Measurements from ENCODE around the gene NXPE3.
A peak's percentile ranks its signal among the peaks of the same experiment; 100 is the strongest.

NXPE3 gene

GRCh38 chr3:101801174-101801573 lies 22.2 kb downstream of the NXPE3 start:
- Histone ChIP-seq H3K27ac (ENCODE audit: insufficient read depth, low read length, poor library complexity, severe bottlenecking) (no peak overlapping the region), H3K4me1 (ENCODE audit: control insufficient read depth, insufficient read depth, low read length, poor library complexity, severe bottlenecking) (peaks cover 7% of the 10 kb centered on the region), H3K36me3 (ENCODE audit: control insufficient read depth, insufficient read depth, low read length) (peaks cover 34% of the 10 kb centered on the region), H3K9me3 (ENCODE audit: control insufficient read depth, low read length) (no peaks in the 10 kb centered on the region), H3K4me3 (ENCODE audit: insufficient read depth, low read depth, low read length, poor library complexity, severe bottlenecking) (no peak overlapping the region), H3K27me3 (replicated peaks; ENCODE audit: control insufficient read depth, insufficient read depth, low read length, poor library complexity, severe bottlenecking) (no peaks in the 10 kb centered on the region)
- no peak for DNase-seq

GRCh38 chr3:101802179-101802578 lies 23.2 kb downstream of the NXPE3 start:
- no peaks in the 10 kb centered on the region for H3K27me3 ChIP-seq (replicated peaks; ENCODE audit: control insufficient read depth, insufficient read depth, low read length, poor library complexity, severe bottlenecking)

GRCh38 chr3:101803173-101803782 lies 24.3 kb downstream of the NXPE3 start:
- DNase-seq = peak in 2 of 3 donors; percentile 9 to 47
- no peaks in the 10 kb centered on the region for H3K9me3 ChIP-seq (ENCODE audit: control insufficient read depth, low read length)
- no peaks in the 10 kb centered on the region for H3K27me3 ChIP-seq (replicated peaks; ENCODE audit: control insufficient read depth, insufficient read depth, low read length, poor library complexity, severe bottlenecking)
- no peak overlapping the region for H3K27ac ChIP-seq (ENCODE audit: insufficient read depth, low read length, poor library complexity, severe bottlenecking)
- H3K4me1 ChIP-seq (ENCODE audit: control insufficient read depth, insufficient read depth, low read length, poor library complexity, severe bottlenecking) = peaks cover 3% of the 10 kb centered on the region
- H3K36me3 ChIP-seq (ENCODE audit: control insufficient read depth, insufficient read depth, low read length) = peaks cover 31% of the 10 kb centered on the region
- no peak overlapping the region for H3K4me3 ChIP-seq (ENCODE audit: insufficient read depth, low read depth, low read length, poor library complexity, severe bottlenecking)

More at GRCh38 chr3:101802179-101802578, 23.2 kb downstream of the NXPE3 start:
- Histone ChIP-seq H3K36me3 (ENCODE audit: control insufficient read depth, insufficient read depth, low read length) (peaks cover 31% of the 10 kb centered on the region), H3K4me1 (ENCODE audit: control insufficient read depth, insufficient read depth, low read length, poor library complexity, severe bottlenecking) (peaks cover 3% of the 10 kb centered on the region), H3K9me3 (ENCODE audit: control insufficient read depth, low read length) (no peaks in the 10 kb centered on the region), H3K27ac (ENCODE audit: insufficient read depth, low read length, poor library complexity, severe bottlenecking) (no peak overlapping the region), H3K4me3 (ENCODE audit: insufficient read depth, low read depth, low read length, poor library complexity, severe bottlenecking) (no peak overlapping the region)
- no peak for DNase-seq

- no peak for DNase-seq
- no peak overlapping the region for H3K4me3 ChIP-seq (ENCODE audit: insufficient read depth, low read depth, low read length, poor library complexity, severe bottlenecking)
- no peak overlapping the region for H3K27ac ChIP-seq (ENCODE audit: insufficient read depth, low read length, poor library complexity, severe bottlenecking)
- no peaks in the 10 kb centered on the region for H3K9me3 ChIP-seq (ENCODE audit: control insufficient read depth, low read length)
- H3K27me3 ChIP-seq (replicated peaks; ENCODE audit: control insufficient read depth, insufficient read depth, low read length, poor library complexity, severe bottlenecking) = no peaks in the 10 kb centered on the region
- peaks cover 31% of the 10 kb centered on the region for H3K36me3 ChIP-seq (ENCODE audit: control insufficient read depth, insufficient read depth, low read length)
- H3K4me1 ChIP-seq (ENCODE audit: control insufficient read depth, insufficient read depth, low read length, poor library complexity, severe bottlenecking) = peaks cover 3% of the 10 kb centered on the region
These were observed 24.9 kb downstream of the NXPE3 start for GRCh38 chr3:101803939-101804338.

- H3K9me3 ChIP-seq (ENCODE audit: control insufficient read depth, low read length) = no peaks in the 10 kb centered on the region
- H3K4me1 ChIP-seq (ENCODE audit: control insufficient read depth, insufficient read depth, low read length, poor library complexity, severe bottlenecking) = peaks cover 3% of the 10 kb centered on the region
- H3K36me3 ChIP-seq (ENCODE audit: control insufficient read depth, insufficient read depth, low read length) = peaks cover 17% of the 10 kb centered on the region
- no peak overlapping the region for H3K27ac ChIP-seq (ENCODE audit: insufficient read depth, low read length, poor library complexity, severe bottlenecking)
- H3K27me3 ChIP-seq (replicated peaks; ENCODE audit: control insufficient read depth, insufficient read depth, low read length, poor library complexity, severe bottlenecking) = no peaks in the 10 kb centered on the region
- H3K4me3 ChIP-seq (ENCODE audit: insufficient read depth, low read depth, low read length, poor library complexity, severe bottlenecking) = no peak overlapping the region
- no peak for DNase-seq
These were observed 27.5 kb downstream of the NXPE3 start for GRCh38 chr3:101806491-101806890.

GRCh38 chr3:101807888-101808287 lies 28.9 kb downstream of the NXPE3 start:
- peaks cover 8% of the 10 kb centered on the region for H3K36me3 ChIP-seq (ENCODE audit: control insufficient read depth, insufficient read depth, low read length)
- H3K27me3 ChIP-seq (replicated peaks; ENCODE audit: control insufficient read depth, insufficient read depth, low read length, poor library complexity, severe bottlenecking) = no peaks in the 10 kb centered on the region
- H3K4me3 ChIP-seq (ENCODE audit: insufficient read depth, low read depth, low read length, poor library complexity, severe bottlenecking) = no peak overlapping the region
- no peak for DNase-seq
- H3K9me3 ChIP-seq (ENCODE audit: control insufficient read depth, low read length) = no peaks in the 10 kb centered on the region
- peaks cover 3% of the 10 kb centered on the region for H3K4me1 ChIP-seq (ENCODE audit: control insufficient read depth, insufficient read depth, low read length, poor library complexity, severe bottlenecking)
- no peak overlapping the region for H3K27ac ChIP-seq (ENCODE audit: insufficient read depth, low read length, poor library complexity, severe bottlenecking)

- no peaks in the 10 kb centered on the region for H3K27me3 ChIP-seq (replicated peaks; ENCODE audit: control insufficient read depth, insufficient read depth, low read length, poor library complexity, severe bottlenecking)
- DNase-seq = peak in 1 of 3 donors; percentile 18
- peaks cover 3% of the 10 kb centered on the region for H3K4me1 ChIP-seq (ENCODE audit: control insufficient read depth, insufficient read depth, low read length, poor library complexity, severe bottlenecking)
These were observed 30.4 kb downstream of the NXPE3 start for GRCh38 chr3:101809178-101810021.

GRCh38 chr3:101810022-101810418 lies 31.0 kb downstream of the NXPE3 start:
- Histone ChIP-seq H3K4me3 (ENCODE audit: insufficient read depth, low read depth, low read length, poor library complexity, severe bottlenecking) (no peak overlapping the region), H3K9me3 (ENCODE audit: control insufficient read depth, low read length) (no peaks in the 10 kb centered on the region), H3K27ac (ENCODE audit: insufficient read depth, low read length, poor library complexity, severe bottlenecking) (no peak overlapping the region), H3K4me1 (ENCODE audit: control insufficient read depth, insufficient read depth, low read length, poor library complexity, severe bottlenecking) (peaks cover 3% of the 10 kb centered on the region), H3K27me3 (replicated peaks; ENCODE audit: control insufficient read depth, insufficient read depth, low read length, poor library complexity, severe bottlenecking) (no peaks in the 10 kb centered on the region), H3K36me3 (ENCODE audit: control insufficient read depth, insufficient read depth, low read length) (no peaks in the 10 kb centered on the region)
- DNase-seq = no peak

More at GRCh38 chr3:101809178-101810021, 30.4 kb downstream of the NXPE3 start:
- Histone ChIP-seq H3K36me3 (ENCODE audit: control insufficient read depth, insufficient read depth, low read length) (peaks cover 2% of the 10 kb centered on the region), H3K9me3 (ENCODE audit: control insufficient read depth, low read length) (no peaks in the 10 kb centered on the region), H3K27ac (ENCODE audit: insufficient read depth, low read length, poor library complexity, severe bottlenecking) (no peak overlapping the region), H3K4me3 (ENCODE audit: insufficient read depth, low read depth, low read length, poor library complexity, severe bottlenecking) (no peak overlapping the region)

- H3K4me1 ChIP-seq (ENCODE audit: control insufficient read depth, insufficient read depth, low read length, poor library complexity, severe bottlenecking) = peaks cover 3% of the 10 kb centered on the region
- H3K36me3 ChIP-seq (ENCODE audit: control insufficient read depth, insufficient read depth, low read length) = peaks cover 1% of the 10 kb centered on the region
- DNase-seq = no peak
- no peak overlapping the region for H3K4me3 ChIP-seq (ENCODE audit: insufficient read depth, low read depth, low read length, poor library complexity, severe bottlenecking)
- no peaks in the 10 kb centered on the region for H3K9me3 ChIP-seq (ENCODE audit: control insufficient read depth, low read length)
- H3K27ac ChIP-seq (ENCODE audit: insufficient read depth, low read length, poor library complexity, severe bottlenecking) = no peak overlapping the region
- no peaks in the 10 kb centered on the region for H3K27me3 ChIP-seq (replicated peaks; ENCODE audit: control insufficient read depth, insufficient read depth, low read length, poor library complexity, severe bottlenecking)
These were observed 32.9 kb downstream of the NXPE3 start for GRCh38 chr3:101811875-101812274.

- Histone ChIP-seq H3K4me3 (ENCODE audit: insufficient read depth, low read depth, low read length, poor library complexity, severe bottlenecking) (no peak overlapping the region), H3K36me3 (ENCODE audit: control insufficient read depth, insufficient read depth, low read length) (peaks cover 12% of the 10 kb centered on the region), H3K27me3 (replicated peaks; ENCODE audit: control insufficient read depth, insufficient read depth, low read length, poor library complexity, severe bottlenecking) (no peaks in the 10 kb centered on the region), H3K4me1 (ENCODE audit: control insufficient read depth, insufficient read depth, low read length, poor library complexity, severe bottlenecking) (peaks cover 3% of the 10 kb centered on the region), H3K27ac (ENCODE audit: insufficient read depth, low read length, poor library complexity, severe bottlenecking) (no peak overlapping the region), H3K9me3 (ENCODE audit: control insufficient read depth, low read length) (no peaks in the 10 kb centered on the region)
- no peak for DNase-seq
These were observed 33.9 kb downstream of the NXPE3 start for GRCh38 chr3:101812895-101813294.

All from effector memory CD4-positive, alpha-beta T cell (primary cell).